Measurements from ENCODE around the gene LTF. TPM values are rescaled to one million over a fixed set of nuclear protein-coding genes. Genes with fewer than 3 reads are reported as not detected.

The LTF gene
- total and polyA plus RNA-seq, 3 donors from 2014 or later, result 0.31 to 7.8 (median 0.43) TPM

DNA sequence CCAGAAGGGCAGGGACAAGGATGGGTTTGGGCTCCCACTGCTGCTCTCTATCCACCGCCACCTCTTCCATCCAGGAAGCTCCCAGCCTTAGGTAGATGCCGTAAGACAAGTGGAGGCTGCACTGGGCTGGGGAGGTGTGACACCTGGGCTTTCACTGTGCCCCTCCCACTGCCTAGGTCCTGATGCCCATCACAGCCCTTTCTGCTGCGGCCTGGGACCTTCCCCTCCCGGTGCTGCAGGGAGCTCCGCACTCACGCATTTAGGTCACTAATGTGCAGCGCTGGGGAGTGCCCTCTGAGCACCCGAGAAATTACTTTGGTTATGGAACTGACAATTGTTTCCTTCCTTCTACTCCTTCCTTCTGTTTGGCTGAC lies 850 bp downstream of the LTF start:
- Histone ChIP-seq H3K4me3 (no peak overlapping the region), H3K27me3 (no peaks in the 10 kb centered on the region), H3K36me3 (ENCODE audit: low read depth, missing control alignments) (no peaks in the 10 kb centered on the region), H3K9me3 (no peaks in the 10 kb centered on the region), H3K4me1 (peaks cover 4% of the 10 kb centered on the region), H3K27ac (no peak overlapping the region)
- 69 to 70% methylated on average over 6 to 8 of the region's 8 CpGs for WGBS, 2 donors
- DNase-seq, result no peak
- intact Hi-C loops (cut with DNase I; ENCODE audit: low total_unique reads), result no loop called here
- TF ChIP-seq, protein P1, sequence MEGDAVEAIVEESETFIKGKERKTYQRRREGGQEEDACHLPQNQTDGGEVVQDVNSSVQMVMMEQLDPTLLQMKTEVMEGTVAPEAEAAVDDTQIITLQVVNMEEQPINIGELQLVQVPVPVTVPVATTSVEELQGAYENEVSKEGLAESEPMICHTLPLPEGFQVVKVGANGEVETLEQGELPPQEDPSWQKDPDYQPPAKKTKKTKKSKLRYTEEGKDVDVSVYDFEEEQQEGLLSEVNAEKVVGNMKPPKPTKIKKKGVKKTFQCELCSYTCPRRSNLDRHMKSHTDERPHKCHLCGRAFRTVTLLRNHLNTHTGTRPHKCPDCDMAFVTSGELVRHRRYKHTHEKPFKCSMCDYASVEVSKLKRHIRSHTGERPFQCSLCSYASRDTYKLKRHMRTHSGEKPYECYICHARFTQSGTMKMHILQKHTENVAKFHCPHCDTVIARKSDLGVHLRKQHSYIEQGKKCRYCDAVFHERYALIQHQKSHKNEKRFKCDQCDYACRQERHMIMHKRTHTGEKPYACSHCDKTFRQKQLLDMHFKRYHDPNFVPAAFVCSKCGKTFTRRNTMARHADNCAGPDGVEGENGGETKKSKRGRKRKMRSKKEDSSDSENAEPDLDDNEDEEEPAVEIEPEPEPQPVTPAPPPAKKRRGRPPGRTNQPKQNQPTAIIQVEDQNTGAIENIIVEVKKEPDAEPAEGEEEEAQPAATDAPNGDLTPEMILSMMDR (IDR thresholded peaks at IDR 0.05), result no peak
- TF ChIP-seq POLR2A (IDR thresholded peaks at IDR 0.05), result no peak

DNA sequence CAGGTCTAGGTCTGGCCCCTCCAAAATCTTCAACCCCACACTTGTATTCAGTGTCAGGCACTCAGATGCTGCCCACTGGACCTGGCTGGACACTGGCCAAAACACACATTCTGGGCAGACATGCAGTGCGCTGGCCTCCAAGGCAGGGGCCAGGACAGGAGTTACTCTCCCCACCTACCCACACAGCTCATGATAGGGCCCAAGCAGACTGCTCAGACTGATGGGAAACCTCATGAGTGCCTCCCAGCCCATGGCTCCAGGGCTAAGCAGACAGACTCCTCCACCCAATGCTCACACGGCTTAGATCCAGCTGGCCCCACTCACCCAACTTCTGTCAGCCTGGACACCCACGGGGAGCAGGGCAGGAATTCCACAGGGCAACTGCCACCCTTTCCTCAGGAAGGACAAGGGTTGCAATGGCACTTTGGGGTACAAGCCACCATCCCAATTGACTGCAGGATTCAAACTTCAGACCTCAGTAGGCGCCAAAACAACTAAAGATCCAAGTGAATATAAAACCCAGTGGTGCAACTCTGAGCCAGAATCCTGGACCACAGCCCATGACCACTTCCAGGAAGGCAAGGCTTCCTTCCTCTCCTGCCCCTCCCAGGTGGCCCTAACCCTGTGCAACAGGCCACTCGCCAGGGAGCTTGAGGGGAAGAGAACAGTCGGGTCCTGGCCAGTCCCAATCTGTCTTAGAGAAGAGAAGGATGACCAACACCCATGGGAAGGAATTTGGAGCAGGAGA lies 1.4 kb downstream of the LTF start:
- no peak overlapping the region for H3K27ac ChIP-seq
- 68 to 74% methylated on average over 4 to 6 of the region's 6 CpGs for WGBS, 2 donors
- TF ChIP-seq POLR2A (IDR thresholded peaks at IDR 0.05), result no peak
- TF ChIP-seq, protein P1 (IDR thresholded peaks at IDR 0.05), result no peak
- H3K27me3 ChIP-seq, result no peaks in the 10 kb centered on the region
- H3K36me3 ChIP-seq (ENCODE audit: low read depth, missing control alignments), result no peaks in the 10 kb centered on the region
- H3K4me1 ChIP-seq, result peaks cover 4% of the 10 kb centered on the region
- no peaks in the 10 kb centered on the region for H3K9me3 ChIP-seq
- H3K4me3 ChIP-seq, result no peak overlapping the region
- intact Hi-C loops (cut with DNase I; ENCODE audit: low total_unique reads), result no loop called here
- DNase-seq, result no peak

- 63 to 71% methylated on average over 3 of the region's 3 CpGs for WGBS, 2 donors
- peaks cover 4% of the 10 kb centered on the region for H3K4me1 ChIP-seq
- no peak overlapping the region for H3K4me3 ChIP-seq
- no peak for DNase-seq
- no peaks in the 10 kb centered on the region for H3K27me3 ChIP-seq
- TF ChIP-seq, protein P1 (IDR thresholded peaks at IDR 0.05), result no peak
- no peak for TF ChIP-seq POLR2A (IDR thresholded peaks at IDR 0.05)
- no peak overlapping the region for H3K27ac ChIP-seq
- intact Hi-C loops (cut with DNase I; ENCODE audit: low total_unique reads), result no loop called here
- no peaks in the 10 kb centered on the region for H3K9me3 ChIP-seq
- H3K36me3 ChIP-seq (ENCODE audit: low read depth, missing control alignments), result no peaks in the 10 kb centered on the region
Observed at GRCh38 chr3:46462511-46462910, 2.2 kb downstream of the LTF start.

- Histone ChIP-seq H3K27ac (no peak overlapping the region), H3K9me3 (no peaks in the 10 kb centered on the region), H3K36me3 (ENCODE audit: low read depth, missing control alignments) (no peaks in the 10 kb centered on the region), H3K27me3 (no peaks in the 10 kb centered on the region), H3K4me3 (no peak overlapping the region), H3K4me1 (peaks cover 4% of the 10 kb centered on the region)
- WGBS, 2 donors, result 74 to 82% methylated on average over 3 of the region's 3 CpGs
- DNase-seq, result no peak
- TF ChIP-seq, protein P1 (IDR thresholded peaks at IDR 0.05), result no peak
- TF ChIP-seq POLR2A (IDR thresholded peaks at IDR 0.05), result no peak
- intact Hi-C loops (cut with DNase I; ENCODE audit: low total_unique reads), result no loop called here
Observed at GRCh38 chr3:46462111-46462510, 2.6 kb downstream of the LTF start.

DNA sequence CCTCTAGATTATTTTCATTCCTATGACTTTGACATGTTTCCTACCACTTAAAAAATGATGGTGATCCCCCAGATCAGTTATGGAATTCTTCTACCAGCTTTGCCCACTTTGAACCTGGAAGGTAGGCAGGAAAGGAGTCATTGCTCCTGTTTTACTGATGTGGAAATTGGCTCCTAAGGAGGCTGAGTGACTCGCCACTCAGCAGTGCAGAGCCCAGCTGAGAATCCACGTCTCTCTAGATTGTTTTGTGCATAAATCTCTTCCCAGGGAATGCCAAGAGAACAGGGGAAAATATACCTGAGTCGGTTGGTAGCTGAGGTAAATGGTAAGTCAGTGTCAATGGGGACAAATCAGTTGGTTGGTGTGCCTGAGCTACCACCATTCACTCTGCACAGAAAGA lies 4.7 kb downstream of the LTF start:
- intact Hi-C loops (cut with DNase I; ENCODE audit: low total_unique reads), result no loop called here
- H3K9me3 ChIP-seq, result no peaks in the 10 kb centered on the region
- 81 to 96% methylated on average over 2 to 3 of the region's 3 CpGs for WGBS, 2 donors

More for the DNA sequence above, 4.7 kb downstream of the LTF start:
- H3K27me3 ChIP-seq, result no peaks in the 10 kb centered on the region
- TF ChIP-seq, protein P1 (IDR thresholded peaks at IDR 0.05), result no peak
- TF ChIP-seq POLR2A (IDR thresholded peaks at IDR 0.05), result no peak
- H3K36me3 ChIP-seq (ENCODE audit: low read depth, missing control alignments), result no peaks in the 10 kb centered on the region
- H3K4me3 ChIP-seq, result no peak overlapping the region
- H3K27ac ChIP-seq, result no peak overlapping the region
- peaks cover 4% of the 10 kb centered on the region for H3K4me1 ChIP-seq
- DNase-seq, result no peak

Data from testis (tissue), 3 donors.